HG03354 (cell line): Measurements from ENCODE around the gene SDK1.
"Not testable (repeated sequence)": the region's sequence is repeated elsewhere in the genome, so short reads cannot be mapped to it uniquely, and the experiment has no call there.

Experiments
- ATAC-seq: cut with Tn5 transposase; IDR thresholded peaks from one replicate; pipeline ENCODE4 v1.9.1; 2021; ENCODE audit warnings: mild to moderate bottlenecking; ENCODE audit not compliant: unreplicated experiment, poor library complexity, severe bottlenecking

SDK1 gene

GRCh38 chr7:4314316-4314715 lies 1013.3 kb downstream of the SDK1 start:
- not testable (repeated sequence) for ATAC-seq
